HG03558 (cell line): ENCODE results near the gene CCZ1.
"Not testable (repeated sequence)": the region's sequence is repeated elsewhere in the genome, so short reads cannot be mapped to it uniquely, and the experiment has no call there.

ENCODE experiments used
- ATAC-seq: cut with Tn5 transposase; IDR thresholded peaks from one replicate; pipeline ENCODE4 v1.9.1; 2021; ENCODE audit warnings: moderate number of reproducible peaks; ENCODE audit not compliant: unreplicated experiment; ENCODE audit errors: extremely low read depth

CCZ1 gene

GRCh38 chr7:5898480-5899224 is at the start of gene CCZ1:
TSS of gene CCZ1 (plus strand) at chr7:5898733. CDS start at chr7:5898800, 67 bp downstream.
- ATAC-seq: not testable (repeated sequence)

GRCh38 chr7:5850944-5851343 is 47.6 kb upstream of the CCZ1 start:
- ATAC-seq: no peak

- no peak for ATAC-seq
These were observed 43.8 kb upstream of the CCZ1 start for GRCh38 chr7:5854738-5855137.

- not testable (repeated sequence) for ATAC-seq
These were observed 41.4 kb upstream of the CCZ1 start for GRCh38 chr7:5857041-5857575.

GRCh38 chr7:5858494-5858893 is 40.0 kb upstream of the CCZ1 start:
- not testable (repeated sequence) for ATAC-seq

GRCh38 chr7:5861281-5861680 is 37.3 kb upstream of the CCZ1 start:
- ATAC-seq: not testable (repeated sequence)

- not testable (repeated sequence) for ATAC-seq
These were observed 35.7 kb upstream of the CCZ1 start for GRCh38 chr7:5862753-5863366.

- ATAC-seq: not testable (repeated sequence)
These were observed 33.1 kb upstream of the CCZ1 start for GRCh38 chr7:5865279-5865931.

GRCh38 chr7:5867060-5867459 is 31.5 kb upstream of the CCZ1 start:
- no peak for ATAC-seq

- ATAC-seq: not testable (repeated sequence)
These were observed 29.6 kb upstream of the CCZ1 start for GRCh38 chr7:5868928-5869341.

- no peak for ATAC-seq
These were observed 28.8 kb upstream of the CCZ1 start for GRCh38 chr7:5869691-5870090.

GRCh38 chr7:5870311-5870710 is 28.2 kb upstream of the CCZ1 start:
- ATAC-seq: no peak

GRCh38 chr7:5872326-5872725 is 26.2 kb upstream of the CCZ1 start:
- ATAC-seq: no peak

GRCh38 chr7:5879591-5879990 is 18.9 kb upstream of the CCZ1 start:
- ATAC-seq: not testable (repeated sequence)

GRCh38 chr7:5880106-5880505 is 18.4 kb upstream of the CCZ1 start:
- not testable (repeated sequence) for ATAC-seq

- ATAC-seq: not testable (repeated sequence)
These were observed 14.1 kb upstream of the CCZ1 start for GRCh38 chr7:5884431-5884830.

GRCh38 chr7:5888021-5888420 is 10.5 kb upstream of the CCZ1 start:
- ATAC-seq: not testable (repeated sequence)

GRCh38 chr7:5890244-5890643 is 8.3 kb upstream of the CCZ1 start:
- not testable (repeated sequence) for ATAC-seq

- ATAC-seq: no peak
These were observed 6.0 kb upstream of the CCZ1 start for GRCh38 chr7:5892498-5892897.

- not testable (repeated sequence) for ATAC-seq
These were observed 1.1 kb upstream of the CCZ1 start for GRCh38 chr7:5897369-5897919.

GRCh38 chr7:5903002-5903401 is 4.5 kb downstream of the CCZ1 start:
- not testable (repeated sequence) for ATAC-seq
